Measurements from ENCODE around the gene ADK.
"Not testable (repeated sequence)": the region's sequence is repeated elsewhere in the genome, so short reads cannot be mapped to it uniquely, and the experiment has no call there.

ADK gene

GRCh38 chr10:74557098-74557497 lies 406.1 kb downstream of the ADK start:
- DNase-seq (ENCODE audit: low spot score): no peak

- no peak for DNase-seq (ENCODE audit: low spot score)
Observed at GRCh38 chr10:74558403-74558802, 407.4 kb downstream of the ADK start.

GRCh38 chr10:74558897-74559296 lies 407.9 kb downstream of the ADK start:
- no peak for DNase-seq (ENCODE audit: low spot score)

- not testable (repeated sequence) for DNase-seq (ENCODE audit: low spot score)
Observed at GRCh38 chr10:74568896-74569295, 417.9 kb downstream of the ADK start.

- DNase-seq (ENCODE audit: low spot score): not testable (repeated sequence)
Observed at GRCh38 chr10:74573497-74573896, 422.5 kb downstream of the ADK start.

- no peak for DNase-seq (ENCODE audit: low spot score)
Observed at GRCh38 chr10:74575191-74575720, 424.2 kb downstream of the ADK start.

- no peak for DNase-seq (ENCODE audit: low spot score)
Observed at GRCh38 chr10:74575912-74576311, 424.9 kb downstream of the ADK start.

GRCh38 chr10:74576586-74576985 lies 425.6 kb downstream of the ADK start:
- DNase-seq (ENCODE audit: low spot score): no peak

- DNase-seq (ENCODE audit: low spot score): not testable (repeated sequence)
Observed at GRCh38 chr10:74580438-74580837, 429.4 kb downstream of the ADK start.

- DNase-seq (ENCODE audit: low spot score): no peak
Observed at GRCh38 chr10:74582566-74582965, 431.5 kb downstream of the ADK start.

- peak; percentile 47 for DNase-seq (ENCODE audit: low spot score)
Observed at GRCh38 chr10:74585231-74586087, 434.4 kb downstream of the ADK start.

GRCh38 chr10:74586088-74586585 lies 435.1 kb downstream of the ADK start:
- DNase-seq (ENCODE audit: low spot score): no peak

GRCh38 chr10:74587109-74587854 lies 436.3 kb downstream of the ADK start:
- DNase-seq (ENCODE audit: low spot score): no peak

GRCh38 chr10:74589226-74589673 lies 438.2 kb downstream of the ADK start:
- peak; percentile 56 for DNase-seq (ENCODE audit: low spot score)

- no peak for DNase-seq (ENCODE audit: low spot score)
Observed at GRCh38 chr10:74589851-74590250, 438.8 kb downstream of the ADK start.

- DNase-seq (ENCODE audit: low spot score): no peak
Observed at GRCh38 chr10:74593470-74593869, 442.4 kb downstream of the ADK start.

GRCh38 chr10:74596713-74597112 lies 445.7 kb downstream of the ADK start:
- no peak for DNase-seq (ENCODE audit: low spot score)

GRCh38 chr10:74598891-74599566 lies 448.0 kb downstream of the ADK start:
- no peak for DNase-seq (ENCODE audit: low spot score)

GRCh38 chr10:74599672-74600071 lies 448.7 kb downstream of the ADK start:
- DNase-seq (ENCODE audit: low spot score): no peak

GRCh38 chr10:74600170-74600569 lies 449.1 kb downstream of the ADK start:
- DNase-seq (ENCODE audit: low spot score): no peak

- no peak for DNase-seq (ENCODE audit: low spot score)
Observed at GRCh38 chr10:74602576-74602975, 451.6 kb downstream of the ADK start.

- no peak for DNase-seq (ENCODE audit: low spot score)
Observed at GRCh38 chr10:74610299-74610698, 459.3 kb downstream of the ADK start.

Data from ecto neural progenitor cell (in vitro differentiated cells).